CD4-positive, alpha-beta T cell treated with Interleukin-15 for 1 hour (primary cell): ENCODE data around the gene SRGAP2C.
"Not testable (repeated sequence)": the region's sequence is repeated elsewhere in the genome, so short reads cannot be mapped to it uniquely, and the experiment has no call there.

Source experiments
- DNase-seq: peaks from one replicate; pipeline ENCODE4 v3.0.0-alpha.2; 2020

SRGAP2C gene

GRCh38 chr1:121187914-121188313, 3.1 kb downstream of the SRGAP2C start:
- not testable (repeated sequence) for DNase-seq

DNA sequence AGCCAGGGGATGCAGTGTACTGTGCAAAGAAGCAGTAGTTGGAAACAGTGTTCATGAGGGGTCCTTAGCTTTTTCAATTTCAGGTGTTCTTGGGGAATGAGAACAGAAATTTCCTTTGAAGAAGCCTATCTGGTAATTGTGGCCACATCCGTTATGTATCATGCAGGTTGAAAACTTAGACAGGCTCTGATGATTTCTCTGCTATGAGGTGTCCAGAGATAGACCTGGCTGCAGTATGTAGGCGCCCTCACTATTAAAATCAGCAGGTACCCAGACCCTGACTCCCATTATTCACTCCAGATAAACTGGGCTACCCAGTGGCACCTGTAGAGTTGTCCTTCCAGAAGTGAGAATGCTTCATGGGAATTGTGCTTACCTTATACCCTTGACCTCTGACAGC, 7.7 kb downstream of the SRGAP2C start:
- not testable (repeated sequence) for DNase-seq

- not testable (repeated sequence) for DNase-seq
These were observed 12.5 kb downstream of the SRGAP2C start for GRCh38 chr1:121197095-121197882.

- DNase-seq: not testable (repeated sequence)
These were observed 15.0 kb downstream of the SRGAP2C start for GRCh38 chr1:121199763-121200162.

GRCh38 chr1:121200232-121200631, 15.5 kb downstream of the SRGAP2C start:
- DNase-seq: not testable (repeated sequence)

DNA sequence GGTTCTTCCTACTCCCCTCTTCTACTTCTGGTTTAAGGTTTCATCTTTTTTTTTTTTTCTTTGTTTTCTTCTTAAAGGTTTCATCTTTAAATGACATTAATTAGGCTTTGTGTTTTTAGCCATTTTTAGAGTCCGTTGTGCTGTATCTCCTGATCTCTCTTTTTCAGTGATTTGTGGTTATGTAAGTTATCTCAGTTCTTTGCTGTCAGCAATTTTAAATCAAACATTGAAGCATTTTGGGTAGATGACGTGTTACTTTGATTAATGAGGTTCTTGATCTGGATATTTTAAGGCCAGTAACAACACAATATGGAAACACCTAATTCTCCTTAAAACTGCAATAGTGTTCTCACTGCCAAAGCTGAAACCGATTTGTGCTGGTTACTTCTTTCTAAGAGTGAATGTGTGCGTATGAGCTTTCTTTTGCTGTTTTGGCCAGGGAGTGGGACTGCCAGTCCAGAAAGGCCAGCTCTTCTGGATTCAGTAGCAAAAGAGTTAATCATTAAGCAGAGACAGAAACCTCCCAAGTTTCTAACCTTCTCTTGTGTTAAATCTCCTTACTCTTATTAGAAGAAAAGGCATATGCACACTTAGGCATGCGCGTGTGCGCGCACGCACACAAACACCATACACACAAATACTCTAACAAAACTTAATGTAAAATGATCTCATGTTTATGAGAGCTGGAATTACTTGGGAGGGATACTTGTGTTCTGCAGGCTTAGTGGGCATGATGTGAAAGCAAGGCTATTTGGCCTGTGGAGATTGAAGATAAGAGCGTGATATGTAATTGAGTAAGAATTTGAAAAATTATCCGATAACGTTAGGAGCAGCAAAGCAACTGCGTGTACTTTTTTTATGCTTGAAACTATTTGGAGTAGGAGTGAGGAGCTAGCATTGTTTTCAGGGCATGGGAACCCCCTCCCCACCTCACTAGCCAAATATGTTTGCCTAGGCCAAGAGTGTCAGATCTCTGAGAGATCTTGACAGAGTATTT, 16.5 kb downstream of the SRGAP2C start:
- DNase-seq: not testable (repeated sequence)

- not testable (repeated sequence) for DNase-seq
These were observed 18.2 kb downstream of the SRGAP2C start for GRCh38 chr1:121202986-121203385.

DNA sequence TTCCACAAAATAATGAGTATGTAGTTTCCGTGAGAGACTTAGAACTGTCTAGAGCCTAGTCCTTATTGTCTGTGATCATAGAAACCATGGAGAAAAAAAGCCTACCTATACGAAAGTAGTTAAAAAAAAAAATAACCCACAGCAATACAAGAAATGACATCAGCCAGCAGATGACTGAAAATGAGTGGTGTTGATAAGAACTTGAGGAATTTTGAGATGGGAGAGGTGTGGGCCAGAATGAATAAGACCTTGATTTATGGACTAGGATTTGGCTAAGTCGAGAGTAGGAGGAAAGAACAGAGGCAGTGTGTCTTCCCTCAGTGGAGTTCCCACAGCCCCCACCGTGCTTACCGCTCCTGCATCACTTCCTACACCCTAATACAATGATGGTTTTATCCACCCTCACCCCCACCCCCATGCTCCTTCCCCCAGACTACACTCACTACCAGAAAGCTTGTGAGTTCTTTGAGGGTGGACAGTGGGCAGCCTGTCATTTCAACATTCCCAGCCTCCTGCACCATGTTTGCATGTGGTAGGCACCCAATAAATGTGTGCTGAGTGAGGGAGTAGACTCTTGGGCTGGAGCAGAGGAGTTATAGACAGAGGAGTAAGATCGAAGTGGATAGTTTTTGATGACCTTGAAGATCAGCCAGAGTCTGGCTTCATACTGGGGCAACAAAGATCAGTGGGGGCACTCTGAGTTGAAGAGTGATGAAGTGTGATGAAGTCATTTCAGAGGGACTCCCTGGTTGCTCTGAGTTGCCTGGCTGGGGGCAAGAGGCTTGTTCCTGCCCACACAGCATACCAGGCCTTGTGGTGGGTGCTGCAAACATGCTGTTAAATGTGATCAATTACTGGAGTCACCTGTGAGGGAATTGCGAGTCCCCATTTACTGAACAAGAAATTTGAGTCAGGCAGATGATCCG, 21.3 kb downstream of the SRGAP2C start:
- DNase-seq: not testable (repeated sequence)

DNA sequence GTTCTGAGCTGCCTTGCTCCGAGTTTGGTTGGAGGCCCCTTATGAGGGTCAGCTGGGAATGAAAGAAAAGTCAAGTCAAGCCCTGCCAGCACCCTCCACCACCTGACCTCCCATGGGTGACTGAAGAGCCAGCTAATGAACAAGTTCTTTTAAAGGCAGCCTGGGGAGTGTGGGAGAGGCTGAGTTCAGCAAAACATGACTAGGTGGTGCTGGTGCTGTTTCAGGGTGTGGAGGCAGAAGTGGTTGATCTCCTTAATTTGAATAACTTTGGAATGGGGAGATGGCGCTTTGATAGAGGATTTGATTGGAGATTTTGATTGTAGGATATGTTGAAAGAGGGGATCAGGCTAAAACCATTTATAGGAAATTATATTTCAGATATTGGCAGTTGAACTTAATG, 22.6 kb downstream of the SRGAP2C start:
- not testable (repeated sequence) for DNase-seq

GRCh38 chr1:121208375-121208774, 23.6 kb downstream of the SRGAP2C start:
- DNase-seq: not testable (repeated sequence)

DNA sequence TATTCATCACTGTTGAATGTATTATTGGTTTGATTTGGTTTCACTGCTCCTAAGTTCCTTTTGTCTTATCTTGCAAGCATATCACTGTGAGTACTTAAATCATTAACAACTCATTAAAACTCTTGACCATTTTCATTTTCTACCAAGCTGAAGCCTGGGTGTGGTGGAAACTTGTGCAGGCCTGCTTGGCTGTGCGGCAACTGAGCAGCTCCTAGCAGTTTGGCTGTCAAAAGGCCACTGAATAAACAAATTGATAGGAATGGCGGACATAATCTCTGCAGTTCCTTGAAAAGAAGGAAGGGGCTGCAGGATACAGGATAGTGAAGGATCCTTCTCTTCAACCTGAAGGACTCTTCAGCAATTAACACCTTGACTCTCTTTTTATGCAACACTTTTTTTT, 26.0 kb downstream of the SRGAP2C start:
- DNase-seq: not testable (repeated sequence)

DNA sequence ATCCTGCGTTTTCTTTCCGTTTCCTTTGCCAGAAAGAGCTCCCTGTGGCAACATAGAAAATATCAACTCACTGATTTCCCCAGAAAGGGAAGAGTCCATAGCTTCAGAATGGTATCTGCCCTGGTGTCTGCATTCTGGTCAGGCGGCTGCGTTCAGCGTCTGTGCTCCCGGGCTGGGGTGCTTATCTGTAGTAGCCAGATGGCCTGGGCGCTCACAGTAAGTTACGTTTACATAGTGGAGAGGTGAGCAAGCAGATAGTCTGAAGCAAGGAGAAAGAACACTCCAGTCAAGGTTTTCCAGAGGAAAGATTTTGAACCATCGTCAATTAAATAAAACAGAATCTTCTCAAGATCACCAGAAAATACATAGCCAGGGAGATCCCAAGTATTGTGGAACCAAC, 28.7 kb downstream of the SRGAP2C start:
- DNase-seq: not testable (repeated sequence)

DNA sequence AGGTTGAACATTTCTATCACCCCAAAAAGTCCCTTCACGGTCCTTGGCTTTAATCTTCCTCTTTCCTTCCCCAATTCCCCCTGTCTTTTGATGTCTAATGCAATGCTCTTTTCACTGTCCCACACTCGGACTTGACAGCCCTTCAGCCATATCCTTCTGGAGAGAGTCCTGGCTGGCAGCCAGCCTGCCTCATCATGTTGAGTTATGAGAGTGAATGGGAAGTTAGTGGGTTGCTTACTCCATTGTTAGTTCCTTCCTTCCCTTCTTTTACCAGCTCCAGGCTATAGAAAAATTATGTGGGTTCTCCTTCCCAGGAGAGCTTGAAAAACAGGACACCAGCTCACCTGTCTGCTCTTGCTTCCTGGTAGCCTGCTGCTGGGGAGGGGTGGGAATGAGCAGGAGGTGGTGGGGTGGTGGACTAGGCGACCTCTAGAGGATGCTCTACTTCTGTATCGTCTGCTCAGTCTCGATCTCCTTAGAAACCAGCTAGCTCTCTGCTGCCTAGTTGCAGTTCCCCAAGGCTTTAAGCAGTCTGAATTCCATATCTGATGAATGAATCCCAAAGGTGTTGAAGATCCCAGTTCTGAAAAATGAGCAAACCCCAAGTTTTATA, 29.9 kb downstream of the SRGAP2C start:
- not testable (repeated sequence) for DNase-seq

- DNase-seq: not testable (repeated sequence)
These were observed 31.1 kb downstream of the SRGAP2C start for GRCh38 chr1:121215699-121216417.

GRCh38 chr1:121216676-121217075, 31.9 kb downstream of the SRGAP2C start:
- DNase-seq: not testable (repeated sequence)

- DNase-seq: not testable (repeated sequence)
These were observed 37.0 kb downstream of the SRGAP2C start for GRCh38 chr1:121221770-121222169.

DNA sequence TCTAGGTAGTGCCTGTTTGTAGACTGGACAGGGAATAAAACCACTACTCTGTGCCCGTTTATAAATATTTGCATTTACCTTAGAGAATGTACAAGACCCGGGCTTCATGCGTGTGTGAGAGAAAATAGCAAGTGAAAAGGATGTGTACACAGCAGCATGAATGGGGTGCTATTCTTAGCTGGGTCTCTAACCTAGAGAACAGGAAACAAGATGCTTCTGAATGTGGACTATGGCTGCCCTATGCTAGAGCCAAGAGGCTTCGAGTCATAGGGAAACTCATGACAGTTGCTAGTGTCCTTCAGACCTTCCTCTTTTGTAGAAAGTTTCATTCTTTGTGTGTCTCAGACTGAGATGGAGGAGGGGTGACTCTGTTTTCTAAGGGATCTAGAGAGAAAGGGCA, 39.9 kb downstream of the SRGAP2C start:
- not testable (repeated sequence) for DNase-seq

- DNase-seq: not testable (repeated sequence)
These were observed 41.6 kb downstream of the SRGAP2C start for GRCh38 chr1:121226295-121226904.

GRCh38 chr1:121226925-121227324, 42.1 kb downstream of the SRGAP2C start:
- DNase-seq: not testable (repeated sequence)

DNA sequence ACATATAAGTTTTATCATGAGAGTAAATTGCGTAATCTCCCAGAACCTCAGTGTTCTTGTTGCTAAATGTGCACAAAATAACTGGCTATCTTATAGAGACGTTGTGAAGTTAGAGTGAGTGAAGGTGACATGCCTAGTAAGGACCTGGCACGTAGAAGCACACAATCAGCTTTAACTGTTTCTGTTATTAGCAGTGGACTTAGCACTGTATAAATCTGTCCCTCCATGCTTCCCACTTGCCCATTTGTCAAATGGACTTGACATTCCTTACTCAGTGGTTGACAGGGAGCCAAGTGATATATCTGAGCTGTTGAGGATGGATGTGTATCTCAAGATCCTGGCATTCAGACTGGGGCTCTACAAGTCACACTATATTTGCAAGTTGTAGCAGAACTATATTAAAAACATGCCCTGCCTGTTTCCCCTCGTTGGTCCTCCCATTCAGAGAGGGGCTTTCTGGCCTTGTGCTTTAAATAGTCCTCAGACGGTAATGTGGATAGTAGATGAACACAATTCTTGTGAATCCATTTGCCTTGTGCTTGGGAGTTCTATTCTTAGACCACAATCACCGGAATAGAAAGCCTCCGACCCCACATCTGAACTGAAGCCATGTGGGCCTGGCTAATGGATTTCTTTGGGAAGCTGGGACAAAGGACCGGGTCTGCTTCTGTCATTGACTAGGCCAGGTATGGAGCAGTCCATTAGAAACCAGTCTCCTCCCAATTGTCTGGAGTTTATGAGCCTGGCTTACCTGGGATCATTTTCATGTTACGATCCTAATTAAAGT, 43.0 kb downstream of the SRGAP2C start:
- DNase-seq: not testable (repeated sequence)
